IMR-90 (cell line): ENCODE measurements around the gene CYP2C18. TPM values are rescaled to one million over a fixed set of nuclear protein-coding genes. Genes with fewer than 3 reads are reported as not detected.

Experiments
- ATAC-seq: fragments of 200-7000 bp; cut with Tn5 transposase; 2 replicates; pipeline ENCODE4 v1.9.1; 2020; ENCODE audit warnings: low read depth, mild to moderate bottlenecking, moderate library complexity
- BruUV-seq: library from RNA; stranded (reverse); fragments of 400-500 nt; replicated peaks from 2 replicates; lab custom pipeline; 2021; lab: Mats Ljungman, UMichigan
- CTCF ChIA-PET: fragments of 300-600 bp; formaldehyde crosslinking; extraction: SDS; loops from one replicate; lab custom pipeline; 2021; ENCODE audit warnings: antibody characterized with exemption; lab: Yijun Ruan, JAX
- POLR2A ChIA-PET: fragments of 300-600 bp; sonication (Branson Sonifier 250); formaldehyde crosslinking; loops from one replicate; lab custom pipeline; 2022; ENCODE audit warnings: antibody characterized with exemption; ENCODE audit not compliant: unreplicated experiment; lab: Charles Lee
- DNase-seq: peaks from one replicate; pipeline ENCODE4 v3.0.0; 2013
- H2AFZ ChIP-seq: replicated peaks from 2 replicates; pipeline ENCODE3; 2013; ENCODE audit warnings: low read length, mild to moderate bottlenecking; ENCODE audit not compliant: poor library complexity
- H2AK5ac ChIP-seq: 2 replicates; pipeline ENCODE4 v1.6.1; 2013; ENCODE audit warnings: low read depth, low read length, inconsistent platforms
- H2AK9ac ChIP-seq: replicated peaks from 2 replicates; pipeline ENCODE3; 2013; ENCODE audit warnings: mild to moderate bottlenecking, low read depth, low read length, moderate library complexity; ENCODE audit not compliant: poor library complexity
- H2BK120ac ChIP-seq: 2 replicates; pipeline ENCODE4 v1.6.1; 2013; ENCODE audit warnings: low read depth, low read length, inconsistent platforms
- H2BK15ac ChIP-seq: 3 replicates; pipeline ENCODE4 v1.6.1; 2013; ENCODE audit warnings: low read depth, low read length, inconsistent platforms
- H2BK20ac ChIP-seq: 2 replicates; pipeline ENCODE4 v1.6.1; 2013; ENCODE audit warnings: low read depth, mild to moderate bottlenecking, inconsistent platforms, low read length, moderate library complexity
- H2BK5ac ChIP-seq: 2 replicates; pipeline ENCODE4 v1.6.1; 2013; ENCODE audit warnings: mild to moderate bottlenecking, low read depth, low read length, inconsistent platforms; ENCODE audit not compliant: poor library complexity, severe bottlenecking
- H3K14ac ChIP-seq: replicated peaks from 2 replicates; pipeline ENCODE4 v1.6.1; 2013; ENCODE audit warnings: low read depth, low read length, inconsistent platforms
- H3K18ac ChIP-seq: 2 replicates; pipeline ENCODE4 v1.6.1; 2013; ENCODE audit warnings: low read depth, low read length, control low read depth
- H3K23ac ChIP-seq: 2 replicates; pipeline ENCODE4 v1.6.1; 2013; ENCODE audit warnings: low read depth, low read length, inconsistent platforms
- H3K27ac ChIP-seq: 2 replicates; pipeline ENCODE4 v1.5.1; 2013; ENCODE audit warnings: mild to moderate bottlenecking, control low read depth, low read length; ENCODE audit not compliant: insufficient read depth
- H3K27me3 ChIP-seq: 2 replicates; pipeline ENCODE4 v1.6.1; 2013; ENCODE audit warnings: low read length; ENCODE audit not compliant: control insufficient read depth, insufficient read depth
- H3K36me3 ChIP-seq: 2 replicates; pipeline ENCODE4 v1.6.1; 2013; ENCODE audit warnings: low read length, mixed read lengths; ENCODE audit not compliant: control insufficient read depth, insufficient read depth
- H3K4ac ChIP-seq: 2 replicates; pipeline ENCODE4 v1.6.1; 2013; ENCODE audit warnings: low read depth, low read length, inconsistent platforms
- H3K4me1 ChIP-seq: 2 replicates; pipeline ENCODE4 v1.6.1; 2013; ENCODE audit warnings: low read length, mixed read lengths; ENCODE audit not compliant: control insufficient read depth, insufficient read depth
- H3K4me2 ChIP-seq: 2 replicates; pipeline ENCODE4 v1.6.1; 2013; ENCODE audit warnings: low read depth, mild to moderate bottlenecking, control low read depth, low read length, moderate library complexity
- H3K4me3 ChIP-seq: 2 replicates; pipeline ENCODE4 v1.5.1; 2013; ENCODE audit warnings: low read depth, mild to moderate bottlenecking, control low read depth, low read length, moderate library complexity; ENCODE audit not compliant: insufficient read depth
- H3K56ac ChIP-seq: 2 replicates; pipeline ENCODE4 v1.6.1; 2013; ENCODE audit warnings: low read length, inconsistent platforms; ENCODE audit not compliant: insufficient read depth; ENCODE audit errors: extremely low read depth
- H3K79me1 ChIP-seq, 2 experiments: 2 replicates each; pipeline ENCODE4 v1.6.1; 2013; ENCODE audit warnings: low read length in 2 of 2, inconsistent platforms in 1 of 2, low read depth in 1 of 2
- H3K9ac ChIP-seq: 2 replicates; pipeline ENCODE4 v1.6.1; 2013; ENCODE audit warnings: low read depth, low read length, control low read depth
- H3K9me1 ChIP-seq: 2 replicates; pipeline ENCODE4 v1.6.1; 2013; ENCODE audit warnings: low read length, inconsistent platforms; ENCODE audit not compliant: insufficient read depth
- H3K9me3 ChIP-seq: 2 replicates; pipeline ENCODE4 v1.6.1; 2013; ENCODE audit warnings: low read length; ENCODE audit not compliant: control insufficient read depth, insufficient read depth
- H4K20me1 ChIP-seq: 2 replicates; pipeline ENCODE4 v1.6.1; 2013; ENCODE audit warnings: low read length, inconsistent platforms; ENCODE audit not compliant: insufficient read depth
- H4K5ac ChIP-seq: 2 replicates; pipeline ENCODE4 v1.6.1; 2013; ENCODE audit warnings: mild to moderate bottlenecking, low read depth, low read length, control low read depth
- H4K8ac ChIP-seq, 2 experiments: 2 replicates each; pipeline ENCODE4 v1.6.1; 2013; ENCODE audit warnings: low read depth in 2 of 2, low read length in 2 of 2, control low read depth in 1 of 2, inconsistent platforms in 1 of 2
- H4K91ac ChIP-seq: 2 replicates; pipeline ENCODE4 v1.6.1; 2013; ENCODE audit warnings: low read depth, low read length, inconsistent platforms; ENCODE audit not compliant: insufficient read depth
- BHLHE40 ChIP-seq: fragments of 150-350 bp; IDR thresholded peaks from 2 replicates; pipeline ENCODE4 v1.6.1; 2016; ENCODE audit warnings: mild to moderate bottlenecking, low read depth, low read length
- CEBPB ChIP-seq: IDR thresholded peaks from 2 replicates; pipeline ENCODE4 v1.6.1; 2012; ENCODE audit warnings: low read depth, low read length, improper control_type of control experiment
- CHD1 ChIP-seq: IDR thresholded peaks from 2 replicates; pipeline ENCODE4 v1.6.1; 2012; ENCODE audit warnings: low read depth, low read length, improper control_type of control experiment
- FOS ChIP-seq: fragments of 150-350 bp; IDR thresholded peaks from 2 replicates; pipeline ENCODE4 v1.6.1; 2016; ENCODE audit warnings: low read depth, low read length
- MAFK ChIP-seq: IDR thresholded peaks from 2 replicates; pipeline ENCODE4 v1.6.1; 2012; ENCODE audit warnings: low read depth, low read length, improper control_type of control experiment
- MAZ ChIP-seq: IDR thresholded peaks from 2 replicates; pipeline ENCODE4 v1.6.1; 2012; ENCODE audit warnings: low read depth, mild to moderate bottlenecking, low read length, improper control_type of control experiment, moderate library complexity, borderline replicate concordance
- MXI1 ChIP-seq: IDR thresholded peaks from 2 replicates; pipeline ENCODE4 v1.6.1; 2012; ENCODE audit warnings: low read depth, mild to moderate bottlenecking, low read length, moderate library complexity, borderline replicate concordance
- NFE2L2 ChIP-seq: fragments of 150-350 bp; IDR thresholded peaks from 2 replicates; pipeline ENCODE4 v1.6.1; 2016; ENCODE audit warnings: low read depth, mild to moderate bottlenecking, low read length
- POLR2A ChIP-seq: IDR thresholded peaks from 2 replicates; pipeline ENCODE4 v1.6.1; 2012; ENCODE audit warnings: mild to moderate bottlenecking, low read depth, low read length
- RAD21 ChIP-seq: IDR thresholded peaks from 2 replicates; pipeline ENCODE4 v1.6.1; 2012; ENCODE audit warnings: low read length, improper control_type of control experiment
- RCOR1 ChIP-seq: IDR thresholded peaks from 2 replicates; pipeline ENCODE4 v1.6.1; 2012; ENCODE audit warnings: mild to moderate bottlenecking, low read length, improper control_type of control experiment; ENCODE audit not compliant: insufficient replicate concordance
- RFX5 ChIP-seq: IDR thresholded peaks from 2 replicates; pipeline ENCODE4 v1.8.0; 2012; ENCODE audit warnings: low read depth, mild to moderate bottlenecking, low read length, moderate library complexity
- SMC3 ChIP-seq: fragments of 150-350 bp; IDR thresholded peaks from 2 replicates; pipeline ENCODE4 v1.6.1; 2016; ENCODE audit warnings: low read depth, mild to moderate bottlenecking, antibody characterized with exemption, low read length, moderate library complexity
- dilution Hi-C: fragments of 300-500 bp; cut with HindIII; formaldehyde crosslinking; loops from one replicate; pipeline ENCODE4 v1.14.3; 2018; ENCODE audit warnings: low sequenced_read_pairs; ENCODE audit not compliant: unreplicated experiment
- in situ Hi-C: fragments of 300-500 bp; cut with MboI; formaldehyde crosslinking; loops from 3 replicates; pipeline ENCODE4 v1.14.3; 2019; ENCODE audit warnings: low sequenced_read_pairs, inconsistent platforms, mixed read lengths
- intact Hi-C: fragments of 100-400 bp; cut with micrococcal nuclease; formaldehyde crosslinking; loops from 2 replicates; pipeline ENCODE4 v1.10.0; 2022
- polyA plus RNA-seq, 3 experiments: library from polyadenylated mRNA; depleted of rRNA; stranded (reverse); fragments of >200 nt; gene quantifications; 2 replicates each; pipeline ENCODE4 v1.2.3, GENCODE V29; 2012; ENCODE audit warnings: low replicate concordance in 1 of 3
- total RNA-seq: library from RNA; depleted of rRNA; stranded (reverse); fragments of >200 nt; gene quantifications from 2 replicates; pipeline ENCODE4 v1.2.3, GENCODE V29; 2012
- TF ChIP-seq, protein P1 (sequence below): conservative IDR thresholded peaks from 2 replicates; pipeline ENCODE4 v1.5.1; 2012; ENCODE audit warnings: mild to moderate bottlenecking, low read depth, low read length, improper control_type of control experiment
- TF ChIP-seq, protein P2 (sequence below): fragments of 150-350 bp; IDR thresholded peaks from 2 replicates; pipeline ENCODE4 v1.6.1; 2017; ENCODE audit warnings: mild to moderate bottlenecking, antibody characterized with exemption, low read length, low read depth
- TF ChIP-seq, protein P3 (sequence below): fragments of 150-350 bp; IDR thresholded peaks from 2 replicates; pipeline ENCODE4 v1.6.1; 2016; ENCODE audit warnings: low read depth, mild to moderate bottlenecking, low read length, moderate library complexity, borderline replicate concordance

Gene CYP2C18
- total and polyA plus RNA-seq, 2 of the 4 experiments (the other 2 are of a cell fraction), result not detected

DNA sequence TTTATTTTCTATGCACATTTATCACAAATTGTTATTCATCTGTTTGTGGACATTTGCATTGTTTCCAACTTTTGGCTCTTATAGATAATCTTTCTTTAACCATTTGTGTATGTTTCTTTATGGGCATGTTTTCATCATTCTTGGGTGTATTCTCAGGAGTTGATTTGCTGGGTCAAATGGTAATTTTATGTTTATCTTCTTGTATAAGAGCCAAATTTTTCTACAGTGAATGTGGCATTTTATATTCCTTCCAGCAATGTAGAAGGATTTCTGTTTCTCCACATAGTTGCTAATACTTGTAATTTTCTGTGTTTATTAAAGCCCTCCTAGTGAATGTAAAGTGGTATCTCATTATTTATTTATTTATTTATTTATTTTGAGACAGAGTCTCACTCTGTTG lies 100.7 kb downstream of the CYP2C18 start:
- H2AFZ ChIP-seq, result no peak overlapping the region
- TF ChIP-seq, protein P1, sequence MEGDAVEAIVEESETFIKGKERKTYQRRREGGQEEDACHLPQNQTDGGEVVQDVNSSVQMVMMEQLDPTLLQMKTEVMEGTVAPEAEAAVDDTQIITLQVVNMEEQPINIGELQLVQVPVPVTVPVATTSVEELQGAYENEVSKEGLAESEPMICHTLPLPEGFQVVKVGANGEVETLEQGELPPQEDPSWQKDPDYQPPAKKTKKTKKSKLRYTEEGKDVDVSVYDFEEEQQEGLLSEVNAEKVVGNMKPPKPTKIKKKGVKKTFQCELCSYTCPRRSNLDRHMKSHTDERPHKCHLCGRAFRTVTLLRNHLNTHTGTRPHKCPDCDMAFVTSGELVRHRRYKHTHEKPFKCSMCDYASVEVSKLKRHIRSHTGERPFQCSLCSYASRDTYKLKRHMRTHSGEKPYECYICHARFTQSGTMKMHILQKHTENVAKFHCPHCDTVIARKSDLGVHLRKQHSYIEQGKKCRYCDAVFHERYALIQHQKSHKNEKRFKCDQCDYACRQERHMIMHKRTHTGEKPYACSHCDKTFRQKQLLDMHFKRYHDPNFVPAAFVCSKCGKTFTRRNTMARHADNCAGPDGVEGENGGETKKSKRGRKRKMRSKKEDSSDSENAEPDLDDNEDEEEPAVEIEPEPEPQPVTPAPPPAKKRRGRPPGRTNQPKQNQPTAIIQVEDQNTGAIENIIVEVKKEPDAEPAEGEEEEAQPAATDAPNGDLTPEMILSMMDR, result no peak
- TF ChIP-seq CEBPB (no peak), MXI1 (no peak), NFE2L2 (no peak), SMC3 (no peak), FOS (no peak), RAD21 (no peak), RFX5 (no peak), BHLHE40 (no peak), MAZ (no peak), RCOR1 (no peak), CHD1 (no peak), POLR2A (no peak), MAFK (no peak)
- TF ChIP-seq, protein P2, sequence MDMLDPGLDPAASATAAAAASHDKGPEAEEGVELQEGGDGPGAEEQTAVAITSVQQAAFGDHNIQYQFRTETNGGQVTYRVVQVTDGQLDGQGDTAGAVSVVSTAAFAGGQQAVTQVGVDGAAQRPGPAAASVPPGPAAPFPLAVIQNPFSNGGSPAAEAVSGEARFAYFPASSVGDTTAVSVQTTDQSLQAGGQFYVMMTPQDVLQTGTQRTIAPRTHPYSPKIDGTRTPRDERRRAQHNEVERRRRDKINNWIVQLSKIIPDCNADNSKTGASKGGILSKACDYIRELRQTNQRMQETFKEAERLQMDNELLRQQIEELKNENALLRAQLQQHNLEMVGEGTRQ, result no peak
- TF ChIP-seq, protein P3, sequence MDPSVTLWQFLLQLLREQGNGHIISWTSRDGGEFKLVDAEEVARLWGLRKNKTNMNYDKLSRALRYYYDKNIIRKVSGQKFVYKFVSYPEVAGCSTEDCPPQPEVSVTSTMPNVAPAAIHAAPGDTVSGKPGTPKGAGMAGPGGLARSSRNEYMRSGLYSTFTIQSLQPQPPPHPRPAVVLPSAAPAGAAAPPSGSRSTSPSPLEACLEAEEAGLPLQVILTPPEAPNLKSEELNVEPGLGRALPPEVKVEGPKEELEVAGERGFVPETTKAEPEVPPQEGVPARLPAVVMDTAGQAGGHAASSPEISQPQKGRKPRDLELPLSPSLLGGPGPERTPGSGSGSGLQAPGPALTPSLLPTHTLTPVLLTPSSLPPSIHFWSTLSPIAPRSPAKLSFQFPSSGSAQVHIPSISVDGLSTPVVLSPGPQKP, result no peak
- no TSS peak for BruUV-seq
- no peaks in the 10 kb centered on the region for H3K9me1 ChIP-seq
- no peak overlapping the region for H2AK9ac ChIP-seq
- no peak overlapping the region for H3K18ac ChIP-seq
- ATAC-seq (no peak), DNase-seq (no peak)
- H3K27ac ChIP-seq, result no peak overlapping the region
- no peaks in the 10 kb centered on the region for H3K4me1 ChIP-seq
- CTCF ChIA-PET, result no interaction called here
- dilution Hi-C loops (no loop called here), in situ Hi-C loops (no loop called here), intact Hi-C loops (no loop called here)
- H2AK5ac ChIP-seq, result no peak overlapping the region
- no peak overlapping the region for H4K91ac ChIP-seq
- no peak overlapping the region for H2BK5ac ChIP-seq
- no peaks in the 10 kb centered on the region for H4K20me1 ChIP-seq
- no peak overlapping the region for H3K4me2 ChIP-seq
- no peak overlapping the region for H2BK15ac ChIP-seq
- no peak overlapping the region for H4K8ac ChIP-seq
- POLR2A ChIA-PET, result no interaction called here
- no peak overlapping the region for H3K4ac ChIP-seq
- no peak overlapping the region for H3K4me3 ChIP-seq
- no peak overlapping the region for H3K14ac ChIP-seq
- H3K36me3 ChIP-seq, result no peaks in the 10 kb centered on the region
- no peak overlapping the region for H2BK120ac ChIP-seq
- no peak overlapping the region for H3K56ac ChIP-seq
- no peak overlapping the region for H4K5ac ChIP-seq
- H3K23ac ChIP-seq, result no peak overlapping the region
- no peak overlapping the region for H2BK20ac ChIP-seq
- H3K9me3 ChIP-seq, result no peaks in the 10 kb centered on the region
- no peak overlapping the region for H3K9ac ChIP-seq
- no peaks in the 10 kb centered on the region for H3K27me3 ChIP-seq
- no peaks in the 10 kb centered on the region for H3K79me1 ChIP-seq
